Left renal pelvis (tissue), 4 donors: ENCODE results near the gene IGLON5. TPM values are rescaled to one million over a fixed set of nuclear protein-coding genes. Genes with fewer than 3 reads are reported as not detected.

Experiments
- DNase-seq, 4 donors: peaks; one replicate each; pipeline ENCODE4 v3.0.0-alpha.2; 2013; ENCODE audit warnings: low read depth in 4 of 4, low spot score in 3 of 4
- polyA plus RNA-seq, 4 donors: library from polyadenylated mRNA; unstranded; fragments of 120-200 nt; gene quantifications; one replicate each; pipeline ENCODE4 v1.2.1, GENCODE V29; 2013; ENCODE audit not compliant: insufficient read length in 4 of 4

The IGLON5 gene
- polyA plus RNA-seq: 1 to 10 TPM; 2.8 to 9.8 (median 3.9) TPM

DNA sequence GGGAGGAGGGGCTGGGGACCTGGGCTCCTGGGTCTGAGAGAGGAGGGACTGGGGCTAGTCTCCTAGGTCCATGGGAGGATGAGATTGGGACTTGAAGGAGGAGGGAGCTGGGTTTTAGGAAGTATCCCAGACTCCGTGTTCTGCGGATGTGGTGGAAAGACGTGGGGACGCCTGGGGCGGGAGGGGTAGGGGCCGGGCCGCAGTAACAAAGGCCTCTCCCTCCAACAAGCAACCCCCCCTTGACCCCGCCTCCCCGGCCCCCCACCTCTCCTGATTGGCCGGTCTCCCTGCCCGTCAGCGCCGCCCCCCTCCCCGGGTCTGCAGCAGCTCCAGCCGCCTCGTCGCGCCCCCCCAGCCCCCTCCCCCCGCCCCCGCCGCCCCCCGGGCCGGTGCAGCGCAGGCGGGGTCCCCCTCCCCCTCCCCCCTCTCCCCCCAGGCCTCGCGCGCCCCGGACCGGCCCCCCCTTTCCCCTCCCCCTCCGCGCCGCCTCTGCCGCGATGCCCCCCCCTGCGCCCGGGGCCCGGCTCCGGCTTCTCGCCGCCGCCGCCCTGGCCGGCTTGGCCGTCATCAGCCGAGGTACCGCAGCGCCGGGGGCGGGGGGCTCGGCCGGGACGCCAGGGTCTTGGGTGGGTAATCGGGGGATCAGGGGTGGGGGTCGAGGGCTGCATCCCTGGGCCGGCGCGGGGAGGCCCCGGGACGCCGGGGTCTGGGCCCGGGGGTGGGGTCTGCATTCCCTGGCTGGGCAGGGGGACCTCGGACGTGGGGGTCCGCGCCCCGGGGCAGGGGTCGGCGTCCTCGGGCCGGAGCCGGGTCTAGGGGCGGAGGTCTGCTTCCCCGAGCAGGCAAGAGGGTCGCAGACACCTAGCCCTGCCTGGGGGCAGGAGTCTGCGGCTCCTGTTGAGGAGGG, at the start of gene IGLON5:
Gene IGLON5 (plus strand): TSS at position 294 of the 907 bp plus-strand sequence. CDS start 204 bp downstream, at position 498.
- no peak for DNase-seq

DNA sequence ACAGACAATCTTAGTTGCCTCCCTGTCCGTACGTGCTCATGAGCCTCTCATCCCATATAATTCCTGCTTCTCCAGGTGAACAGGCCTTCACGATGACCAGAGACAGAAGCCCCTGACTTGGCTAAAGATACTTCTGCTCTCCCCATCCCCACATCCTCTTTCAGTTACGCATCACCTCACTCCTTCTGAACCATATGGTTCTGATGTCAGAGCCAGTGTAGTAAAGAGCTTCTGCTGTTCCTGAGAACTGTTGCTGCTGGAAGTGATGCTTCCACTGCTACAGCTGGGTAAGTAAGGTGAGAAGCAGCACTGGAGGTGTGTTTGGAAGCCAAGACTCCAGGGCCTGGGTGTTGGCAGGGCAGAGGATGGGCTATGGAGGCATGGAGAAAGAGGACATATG, 47.6 kb upstream of the IGLON5 start:
- no peak for DNase-seq

DNA sequence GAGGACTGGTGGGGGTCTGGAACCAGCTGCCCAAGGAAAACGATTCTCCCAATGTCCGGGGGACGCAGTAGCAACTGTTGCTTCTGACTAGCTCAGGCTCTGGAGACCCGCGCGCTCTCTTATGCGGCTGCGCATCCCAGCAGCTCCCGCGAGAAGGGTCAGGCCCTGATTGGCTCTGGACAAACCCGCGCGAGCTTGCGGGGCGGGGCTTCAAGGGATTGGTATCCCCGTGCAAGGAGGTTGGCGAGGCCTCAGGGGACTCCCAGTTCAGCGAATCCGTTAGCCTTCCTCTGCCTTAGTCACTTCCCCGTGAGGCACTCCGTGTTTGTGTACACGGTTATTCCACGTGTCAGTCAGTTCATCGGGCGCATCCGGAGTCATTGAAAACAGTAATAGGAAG, 40.4 kb upstream of the IGLON5 start:
- no peak for DNase-seq

DNA sequence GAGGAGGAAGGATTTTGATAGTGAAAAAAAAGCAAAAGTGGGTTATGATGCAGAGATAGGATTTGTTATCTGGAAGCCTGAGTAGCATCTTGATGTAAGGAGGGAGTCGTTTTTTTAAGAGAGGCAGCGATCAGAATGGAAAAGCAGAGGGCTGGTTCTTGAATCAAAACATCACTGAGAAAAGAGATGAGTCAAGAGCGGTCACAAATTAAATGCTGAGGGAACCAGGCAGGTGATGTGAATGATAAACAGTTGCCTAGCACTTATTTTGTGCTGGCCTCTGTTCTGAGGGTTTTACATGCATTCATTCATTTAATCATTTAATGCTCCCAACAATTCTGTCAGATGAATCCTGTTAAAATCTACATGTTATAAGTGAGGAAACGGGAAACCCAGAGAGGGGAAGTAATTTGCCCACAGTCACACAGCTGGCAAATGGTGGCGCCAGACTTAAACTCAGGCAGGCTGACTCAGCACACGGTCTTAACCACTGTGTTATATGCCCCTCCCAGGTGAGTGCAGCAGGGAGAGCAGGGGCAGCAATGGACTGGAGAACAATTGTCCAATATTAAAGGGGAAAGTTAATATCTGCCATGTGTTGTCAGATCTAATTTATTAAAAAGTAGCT, 39.1 kb upstream of the IGLON5 start:
- DNase-seq: no peak

- DNase-seq: no peak
Observed at GRCh38 chr19:51274049-51274770, 37.2 kb upstream of the IGLON5 start.

DNA sequence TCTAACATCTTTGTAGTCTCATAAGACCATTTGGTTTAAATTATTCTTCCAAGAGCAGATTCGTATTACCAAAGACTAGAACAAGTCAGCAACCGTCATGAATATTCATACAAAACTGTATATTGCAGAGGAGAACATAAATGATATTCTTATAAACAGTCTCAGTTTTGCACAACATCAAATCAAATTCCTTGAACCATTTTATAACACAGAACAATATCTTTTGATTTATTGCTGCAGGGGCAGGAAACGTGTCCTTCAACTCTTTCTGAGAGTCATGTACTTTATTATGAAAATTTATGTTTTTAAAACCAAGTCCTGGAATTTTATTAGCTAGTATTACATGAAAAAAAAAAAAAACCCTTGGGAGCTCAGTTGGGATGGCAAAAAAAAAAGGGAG, 34.3 kb upstream of the IGLON5 start:
- DNase-seq: no peak

DNA sequence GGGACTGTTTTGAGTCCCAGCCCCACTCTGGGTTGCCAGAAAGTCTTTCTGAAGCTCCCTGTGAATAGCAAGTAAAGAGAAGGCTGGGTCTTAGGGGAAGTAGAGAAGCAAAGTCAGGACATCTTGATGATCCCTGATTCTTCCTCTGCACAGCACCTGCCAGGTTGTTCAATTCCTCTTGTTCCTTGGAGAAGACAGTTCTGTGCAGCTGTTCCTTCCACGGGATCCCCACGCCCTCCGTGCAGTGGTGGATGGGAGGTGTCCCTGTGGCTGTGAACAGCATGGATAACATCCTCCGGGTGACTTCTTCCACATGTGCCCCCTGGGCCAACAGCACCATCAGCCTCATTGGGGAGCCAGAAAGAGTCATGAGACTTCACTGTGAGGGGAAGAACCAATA, 29.1 kb upstream of the IGLON5 start:
- no peak for DNase-seq

DNA sequence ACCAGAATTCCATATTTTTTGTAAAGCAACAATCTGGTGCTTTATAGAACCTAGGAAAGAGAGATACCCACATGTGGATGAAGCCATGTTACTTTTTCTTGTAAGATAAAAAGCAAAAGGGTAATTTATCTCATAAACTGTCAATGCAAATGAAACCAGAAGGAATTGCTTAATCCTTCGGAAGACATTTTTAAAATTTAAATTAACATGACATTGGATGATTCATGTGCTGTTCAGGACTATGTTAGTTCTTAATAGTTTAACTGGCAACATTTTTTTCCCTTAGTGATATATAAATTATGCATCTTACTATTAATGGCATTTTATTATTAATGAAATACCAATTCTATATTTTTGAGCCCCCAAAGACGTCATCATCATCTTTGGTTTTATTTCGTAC, 25.8 kb upstream of the IGLON5 start:
- no peak for DNase-seq

GRCh38 chr19:51289635-51290034, 21.8 kb upstream of the IGLON5 start:
- DNase-seq: no peak

DNA sequence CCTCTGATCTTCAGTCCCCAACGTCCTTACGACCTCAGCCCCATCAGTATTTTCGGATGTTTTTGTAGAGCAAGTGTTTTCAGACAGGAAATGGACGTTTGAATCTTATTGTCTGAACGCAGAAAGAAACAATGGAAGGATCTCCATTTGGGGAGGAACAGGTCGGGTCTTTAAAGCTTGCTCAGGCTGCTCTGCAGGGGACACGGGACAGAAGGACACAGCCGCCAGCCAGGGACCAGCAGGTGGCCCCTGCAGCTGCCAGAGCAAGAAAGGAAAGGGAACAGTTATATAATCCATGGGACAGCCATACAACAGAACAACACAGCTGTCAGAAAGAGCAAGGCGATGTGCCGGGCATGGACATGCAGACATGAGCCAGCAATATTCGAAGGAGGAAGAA, 18.5 kb upstream of the IGLON5 start:
- DNase-seq: no peak

- DNase-seq: no peak
Observed at GRCh38 chr19:51293571-51294210, 17.8 kb upstream of the IGLON5 start.

DNA sequence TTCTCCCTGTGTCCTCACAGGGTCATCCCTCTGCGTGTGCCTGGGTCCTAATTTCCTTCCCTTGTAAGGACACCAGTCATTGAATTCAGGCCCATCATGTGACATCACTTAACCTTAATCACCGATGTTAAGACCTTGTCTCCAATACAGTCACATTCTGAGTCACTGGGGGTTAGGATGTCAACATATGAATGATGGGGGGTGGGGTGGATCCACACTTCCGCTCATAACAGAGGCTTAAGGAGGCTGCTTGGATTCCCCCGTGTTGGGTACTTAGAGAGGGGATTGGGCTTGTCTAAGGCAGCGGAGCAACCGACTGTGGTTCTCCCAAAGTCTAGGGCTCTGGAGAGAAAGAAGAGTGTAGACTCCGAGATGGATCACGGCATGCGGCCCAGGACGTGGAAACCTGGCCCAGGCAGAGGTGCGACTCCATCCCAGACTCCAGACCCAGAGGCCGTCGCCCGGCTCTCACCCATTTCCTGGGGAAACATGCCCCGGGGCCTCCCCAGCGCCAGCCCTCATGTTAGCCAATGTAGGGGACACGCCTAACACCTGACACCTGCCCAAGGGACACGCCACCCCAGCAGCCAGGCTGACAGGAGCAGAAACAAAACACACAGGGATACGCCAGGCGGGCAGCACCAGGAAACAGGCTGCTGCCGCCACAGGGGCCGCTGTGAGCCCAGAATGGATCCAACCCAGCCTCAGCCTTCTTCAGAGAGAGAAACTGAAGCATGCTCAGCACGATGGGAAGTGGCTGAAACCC, 17.1 kb upstream of the IGLON5 start:
- no peak for DNase-seq

DNA sequence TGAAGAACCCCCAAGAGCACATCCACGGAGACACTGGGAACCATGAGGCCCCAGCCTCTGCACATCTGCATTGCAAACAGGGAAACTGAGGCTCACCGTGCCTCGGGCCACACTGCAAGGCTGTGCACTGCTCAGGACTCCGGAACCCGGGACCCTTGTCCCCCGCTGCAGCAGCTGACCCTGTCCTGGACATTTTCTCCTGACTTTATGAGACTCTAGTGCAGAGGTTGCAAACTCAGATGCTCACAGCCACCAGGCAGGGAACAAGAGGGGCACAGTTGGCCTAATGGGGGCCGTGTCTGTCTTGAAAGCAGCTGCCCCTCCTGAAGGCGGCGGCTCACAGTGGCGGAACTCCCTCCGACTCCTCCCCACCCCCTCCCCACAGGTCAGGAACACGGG, 16.5 kb upstream of the IGLON5 start:
- DNase-seq: no peak

- no peak for DNase-seq
Observed at GRCh38 chr19:51295382-51296126, 15.9 kb upstream of the IGLON5 start.

- DNase-seq: no peak
Observed at GRCh38 chr19:51296336-51297093, 14.9 kb upstream of the IGLON5 start.

GRCh38 chr19:51297406-51297805, 14.0 kb upstream of the IGLON5 start:
- no peak for DNase-seq

- DNase-seq: no peak
Observed at GRCh38 chr19:51301266-51301665, 10.2 kb upstream of the IGLON5 start.

DNA sequence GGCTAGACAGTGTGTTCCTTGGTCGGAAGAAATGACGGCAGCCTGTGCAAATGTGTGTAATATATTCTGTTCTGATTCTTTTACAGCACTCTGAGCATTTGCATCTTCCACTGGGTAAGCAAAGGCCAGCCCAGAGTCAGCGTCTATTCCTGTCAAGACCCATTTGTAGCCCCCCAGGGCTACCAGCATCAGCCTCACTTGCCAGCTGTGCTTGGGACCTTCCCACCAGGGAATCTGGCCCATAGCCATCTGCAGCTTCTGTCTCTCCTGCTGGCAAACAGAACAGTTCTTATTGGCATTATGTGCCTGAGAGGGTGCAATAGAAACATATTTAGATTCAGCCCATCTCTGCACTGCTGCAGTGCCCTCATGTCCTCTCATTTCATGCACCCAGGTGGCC, 6.0 kb upstream of the IGLON5 start:
- DNase-seq: no peak

- no peak for DNase-seq
Observed at GRCh38 chr19:51316688-51317087, 5.2 kb downstream of the IGLON5 start.
